ENCODE data around the gene SLC13A3.
A peak's percentile ranks its signal among the peaks of the same experiment; 100 is the strongest.

Gene SLC13A3

DNA sequence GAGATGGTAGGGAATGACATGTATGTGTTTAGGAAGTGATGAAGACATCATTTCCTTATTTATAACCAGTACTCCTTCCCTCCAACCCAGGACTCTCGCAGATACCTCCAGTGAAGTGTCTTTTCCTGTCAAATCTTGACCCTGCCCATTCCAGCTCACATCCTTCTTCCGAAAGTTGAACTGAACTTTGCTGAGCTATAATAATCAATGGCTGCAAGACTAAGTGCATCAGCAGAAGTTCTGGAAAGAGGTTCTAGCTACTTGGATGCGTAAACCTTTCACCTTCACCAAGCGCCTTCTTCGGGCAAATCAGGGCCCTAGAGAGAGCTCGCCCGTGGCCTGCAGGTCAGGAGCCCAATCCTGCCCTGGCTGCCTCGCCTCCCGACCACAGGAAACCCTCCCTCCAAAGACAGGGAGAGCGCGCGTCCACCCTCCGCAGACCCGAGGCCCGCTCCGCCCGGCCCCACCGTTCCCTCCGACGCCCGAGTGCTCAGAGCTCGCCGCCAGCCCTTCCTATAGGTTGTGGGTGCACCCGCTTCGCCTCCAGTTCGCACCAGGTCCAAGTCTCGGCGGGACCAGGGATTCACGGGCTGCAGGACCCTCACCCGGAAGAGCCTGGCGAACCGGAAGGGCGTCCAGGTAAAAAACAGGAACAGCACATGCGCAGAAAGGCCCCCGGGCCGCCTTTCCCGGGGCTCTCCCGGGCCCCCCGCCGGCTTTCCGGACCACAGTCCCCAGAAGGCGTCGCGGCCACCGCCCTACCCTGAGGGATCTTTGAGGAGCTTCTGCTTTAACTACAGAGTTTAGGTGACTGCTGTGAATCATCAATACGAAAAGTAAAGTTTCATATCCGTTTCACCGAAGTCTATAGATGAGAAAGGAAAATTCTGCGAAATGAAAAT, 138.1 kb downstream of the SLC13A3 start, which contains the start of gene ZNF334:
ZNF334 (minus strand) TSS at position 617 of the 902 bp plus-strand sequence. CDS start 1,457 bp downstream, outside the sequence.
- DNase-seq (ENCODE audit: low read depth), result no peak
- TF ChIP-seq, protein P1, sequence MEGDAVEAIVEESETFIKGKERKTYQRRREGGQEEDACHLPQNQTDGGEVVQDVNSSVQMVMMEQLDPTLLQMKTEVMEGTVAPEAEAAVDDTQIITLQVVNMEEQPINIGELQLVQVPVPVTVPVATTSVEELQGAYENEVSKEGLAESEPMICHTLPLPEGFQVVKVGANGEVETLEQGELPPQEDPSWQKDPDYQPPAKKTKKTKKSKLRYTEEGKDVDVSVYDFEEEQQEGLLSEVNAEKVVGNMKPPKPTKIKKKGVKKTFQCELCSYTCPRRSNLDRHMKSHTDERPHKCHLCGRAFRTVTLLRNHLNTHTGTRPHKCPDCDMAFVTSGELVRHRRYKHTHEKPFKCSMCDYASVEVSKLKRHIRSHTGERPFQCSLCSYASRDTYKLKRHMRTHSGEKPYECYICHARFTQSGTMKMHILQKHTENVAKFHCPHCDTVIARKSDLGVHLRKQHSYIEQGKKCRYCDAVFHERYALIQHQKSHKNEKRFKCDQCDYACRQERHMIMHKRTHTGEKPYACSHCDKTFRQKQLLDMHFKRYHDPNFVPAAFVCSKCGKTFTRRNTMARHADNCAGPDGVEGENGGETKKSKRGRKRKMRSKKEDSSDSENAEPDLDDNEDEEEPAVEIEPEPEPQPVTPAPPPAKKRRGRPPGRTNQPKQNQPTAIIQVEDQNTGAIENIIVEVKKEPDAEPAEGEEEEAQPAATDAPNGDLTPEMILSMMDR (IDR thresholded peaks at IDR 0.05; ENCODE audit: control insufficient read depth, insufficient read depth, low read depth, low read length, missing control alignments), result no peak
- H3K4me3 ChIP-seq (ENCODE audit: control insufficient read depth, low read depth, low read length), result peak within 1 kb of the TSS; percentile 46

GRCh38 chr20:46509523-46509922, 141.7 kb downstream of the SLC13A3 start:
- TF ChIP-seq, protein P1 (IDR thresholded peaks at IDR 0.05; ENCODE audit: control insufficient read depth, insufficient read depth, low read depth, low read length, missing control alignments), result no peak
- no peak overlapping the region for H3K4me3 ChIP-seq (ENCODE audit: control insufficient read depth, low read depth, low read length)
- DNase-seq (ENCODE audit: low read depth), result no peak

All from AG09309 (cell line).